DMS53 treated with DMSO at 0.1 percent for 48 hours (cell line): ENCODE results near the gene GATA5.

ENCODE experiments used
- DNase-seq: peaks from one replicate; lab custom pipeline; 2025; ENCODE audit not compliant: unreplicated experiment; lab: John Stamatoyannopoulos, UW

The GATA5 gene

DNA sequence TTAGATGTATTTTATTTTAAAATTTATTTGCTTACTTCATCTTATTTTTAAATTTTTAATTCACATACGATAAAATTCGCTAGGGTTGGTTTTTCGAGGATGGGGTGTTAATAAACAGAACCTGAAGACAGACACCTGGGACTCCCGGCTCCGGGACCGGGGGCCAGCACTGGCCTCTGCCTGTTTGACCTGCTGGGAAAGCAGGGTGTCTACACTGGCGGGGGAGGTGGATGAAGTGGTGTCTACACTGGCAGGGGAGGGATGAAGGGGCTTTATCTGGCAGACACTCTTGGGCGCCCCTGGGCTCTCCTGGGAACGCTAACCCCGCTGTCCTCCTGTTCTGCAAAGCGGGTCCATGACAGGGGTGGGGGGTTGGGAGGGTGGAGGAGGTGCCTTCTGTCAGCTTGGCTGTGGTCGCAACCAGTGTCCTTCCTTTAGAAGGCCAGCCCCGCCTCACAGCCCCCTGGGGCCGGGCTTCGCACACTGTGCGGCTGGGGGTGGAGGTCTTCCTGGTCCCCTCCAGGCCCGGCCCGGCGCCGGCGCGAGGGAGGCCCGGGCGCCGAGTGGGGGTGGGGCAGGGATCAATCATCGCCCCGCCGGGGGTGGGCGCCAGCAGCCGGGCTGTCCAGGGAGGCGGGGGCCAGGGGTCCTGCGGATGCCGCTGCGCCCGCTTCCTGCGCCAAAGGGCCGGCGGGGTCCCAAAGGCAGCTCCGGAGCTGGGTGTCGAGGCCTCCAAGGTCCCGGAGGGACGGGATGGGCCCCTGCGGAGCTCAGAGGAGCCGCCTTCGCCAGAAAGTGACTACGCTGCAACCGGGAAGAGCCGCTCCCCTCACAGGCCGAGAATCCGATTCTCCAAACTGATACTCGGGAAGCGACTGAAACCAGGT is 1.8 kb downstream of the GATA5 start:
- no peak for DNase-seq

DNA sequence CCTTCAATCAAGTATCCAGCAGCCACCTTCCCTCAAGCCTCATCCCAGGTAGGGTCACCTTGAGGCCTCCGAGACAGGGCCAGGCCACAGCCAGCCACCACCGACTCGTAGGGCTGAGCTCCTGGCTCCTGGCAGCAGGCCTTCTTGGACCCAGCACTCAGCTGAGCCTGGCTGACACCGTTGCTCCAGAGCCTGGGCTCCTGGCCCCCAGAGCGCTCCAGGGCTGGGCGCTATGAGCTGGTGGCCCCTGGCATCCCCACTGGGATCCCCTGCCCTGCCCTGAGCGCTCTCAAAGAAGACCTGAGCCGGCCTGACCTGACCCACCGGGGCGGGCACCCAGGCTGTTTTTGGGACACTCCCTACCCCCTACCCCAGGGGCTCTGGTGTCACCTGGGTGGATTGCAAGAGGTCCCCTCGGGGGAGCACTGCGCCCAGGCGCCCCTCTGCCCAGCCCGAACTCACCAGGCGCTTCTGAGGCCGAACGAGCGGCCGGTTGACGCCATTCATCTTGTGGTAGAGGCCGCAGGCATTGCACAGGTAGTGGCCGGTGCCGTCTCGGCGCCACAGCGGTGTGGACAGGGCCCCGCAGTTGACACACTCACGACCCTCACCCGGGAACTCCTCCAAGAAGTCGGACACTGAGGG is 2.7 kb downstream of the GATA5 start:
- no peak for DNase-seq

DNA sequence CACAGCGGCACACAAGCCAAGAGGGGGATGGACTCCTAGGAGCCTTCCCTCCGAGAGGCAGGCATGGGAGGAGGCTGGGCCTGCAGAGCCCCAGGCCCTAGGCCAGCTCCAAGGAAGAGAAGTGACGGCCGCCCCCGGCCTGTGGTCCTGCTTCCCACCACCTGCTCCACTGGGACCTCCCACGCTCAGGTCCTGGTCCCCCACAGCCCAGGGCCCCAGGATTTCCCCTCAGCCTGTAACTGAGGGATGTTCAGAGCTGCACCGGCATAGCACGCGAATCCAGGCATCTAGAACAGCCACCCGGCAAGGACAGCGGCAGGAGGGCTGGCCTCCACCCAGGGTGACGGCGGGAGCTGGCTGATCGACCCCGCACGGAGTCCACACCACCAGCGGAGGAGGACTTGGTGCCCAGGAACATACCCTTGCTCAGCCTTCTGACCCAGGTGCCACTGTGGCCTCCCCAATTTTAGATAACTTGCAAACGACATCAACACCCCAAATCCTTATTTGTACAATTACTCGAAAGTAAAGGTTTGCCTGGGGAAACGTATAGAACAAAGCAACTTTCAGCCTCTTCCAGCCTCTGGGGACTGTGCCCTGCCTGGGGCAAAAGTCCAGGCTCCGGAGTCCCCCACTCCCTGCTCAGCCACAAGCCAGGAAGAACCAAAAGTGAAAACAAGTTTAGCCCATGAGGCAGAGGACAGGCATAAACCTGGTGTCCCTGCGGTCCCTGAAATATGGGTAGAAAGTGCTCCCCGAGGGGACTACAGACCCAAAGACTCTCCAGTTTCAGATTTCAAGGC is 3.5 kb downstream of the GATA5 start:
- DNase-seq, result no peak

DNA sequence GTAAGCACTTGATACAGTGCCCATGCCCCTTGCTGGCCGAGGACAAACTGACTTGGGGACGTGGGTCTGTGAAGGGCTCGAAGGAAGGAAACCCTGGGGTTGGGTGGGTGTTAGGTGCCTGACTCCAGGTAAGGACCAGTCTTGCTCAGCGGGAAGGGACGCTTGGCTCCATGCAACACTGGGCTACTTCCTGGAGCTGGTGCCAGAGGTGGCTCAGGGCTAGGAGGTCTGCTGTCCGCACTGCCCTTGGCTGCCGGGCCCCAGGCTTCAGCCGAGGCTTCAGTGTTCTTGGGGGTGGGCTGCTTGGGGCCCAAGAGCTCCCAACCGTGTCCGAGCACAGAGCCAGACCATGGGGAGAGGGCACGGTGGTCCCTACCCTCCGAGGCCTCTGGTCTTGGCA is 5.3 kb downstream of the GATA5 start:
- no peak for DNase-seq

DNA sequence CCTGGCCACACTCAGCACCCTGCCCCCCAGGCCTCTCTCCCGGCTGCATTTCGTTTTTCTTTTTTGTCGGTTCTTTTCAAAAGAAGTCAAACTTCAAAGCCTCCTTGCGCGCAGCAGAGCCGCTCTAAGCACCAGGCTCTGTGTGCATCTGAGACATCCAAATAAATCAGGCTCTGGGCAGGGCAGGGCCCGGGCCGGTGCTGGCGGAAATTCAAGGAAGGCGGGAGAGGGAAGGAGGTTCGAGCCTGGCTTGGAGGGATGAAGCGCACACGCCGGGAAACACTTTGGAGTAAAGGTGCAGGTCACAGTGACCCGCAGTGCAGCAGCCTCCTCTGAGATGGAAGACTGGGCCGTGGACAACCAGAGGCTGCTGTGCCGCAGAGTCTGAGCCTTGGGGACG is 5.8 kb downstream of the GATA5 start:
- DNase-seq, result no peak

DNA sequence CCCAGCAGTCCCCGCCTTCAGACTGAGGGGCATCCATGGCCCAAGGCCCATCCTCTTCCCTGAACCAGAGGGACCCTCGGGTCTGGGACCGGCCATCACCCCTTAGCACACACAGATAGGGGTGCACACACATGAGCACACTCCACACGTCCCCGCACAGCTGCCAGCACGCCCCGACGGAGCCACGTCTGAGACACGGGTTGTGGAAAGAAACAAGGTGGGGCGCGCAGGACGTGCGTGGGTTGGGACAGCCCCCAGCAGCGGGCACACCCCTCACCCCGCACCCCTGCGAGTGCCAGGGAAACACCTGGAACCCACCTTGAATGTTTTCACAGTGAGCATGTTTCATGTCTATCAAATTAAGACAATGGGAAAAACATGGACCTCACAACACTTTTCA is 6.4 kb downstream of the GATA5 start:
- no peak for DNase-seq

DNA sequence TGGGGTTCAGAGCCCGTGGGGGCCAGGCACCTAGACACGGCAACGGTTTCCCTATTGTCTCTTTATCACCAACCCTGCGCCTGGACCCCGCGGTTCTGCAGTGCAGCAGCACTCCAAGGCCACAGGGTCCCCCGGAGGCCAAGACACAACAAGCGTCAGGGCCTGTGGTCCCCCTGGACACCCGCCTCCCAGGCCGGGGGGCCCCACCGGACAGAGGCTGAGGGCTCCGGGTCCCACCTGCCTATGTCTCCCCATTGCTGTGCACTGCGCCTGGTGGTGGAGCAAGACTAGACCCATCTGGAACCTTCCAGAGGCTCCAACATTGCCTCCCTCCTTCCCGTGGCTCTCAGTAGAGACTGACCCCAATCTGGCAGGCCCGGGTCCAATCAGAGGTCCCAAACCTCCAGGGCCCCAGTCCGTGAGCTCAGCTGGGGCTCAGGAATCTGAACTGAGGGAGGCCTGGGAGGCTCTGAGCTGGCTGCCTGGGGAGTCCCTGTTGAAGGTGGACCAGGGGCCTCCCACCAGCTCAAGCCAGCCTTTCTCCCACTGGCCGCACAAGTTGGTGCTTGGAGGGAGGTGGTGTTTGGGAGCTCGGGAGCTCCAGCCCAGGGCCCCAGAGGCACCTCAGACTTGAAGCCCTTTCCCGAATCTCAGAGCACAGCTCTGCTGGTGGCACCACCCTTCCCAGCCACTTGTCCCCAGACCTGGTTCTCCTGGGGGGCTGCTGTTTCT is 8.8 kb downstream of the GATA5 start:
- no peak for DNase-seq

DNA sequence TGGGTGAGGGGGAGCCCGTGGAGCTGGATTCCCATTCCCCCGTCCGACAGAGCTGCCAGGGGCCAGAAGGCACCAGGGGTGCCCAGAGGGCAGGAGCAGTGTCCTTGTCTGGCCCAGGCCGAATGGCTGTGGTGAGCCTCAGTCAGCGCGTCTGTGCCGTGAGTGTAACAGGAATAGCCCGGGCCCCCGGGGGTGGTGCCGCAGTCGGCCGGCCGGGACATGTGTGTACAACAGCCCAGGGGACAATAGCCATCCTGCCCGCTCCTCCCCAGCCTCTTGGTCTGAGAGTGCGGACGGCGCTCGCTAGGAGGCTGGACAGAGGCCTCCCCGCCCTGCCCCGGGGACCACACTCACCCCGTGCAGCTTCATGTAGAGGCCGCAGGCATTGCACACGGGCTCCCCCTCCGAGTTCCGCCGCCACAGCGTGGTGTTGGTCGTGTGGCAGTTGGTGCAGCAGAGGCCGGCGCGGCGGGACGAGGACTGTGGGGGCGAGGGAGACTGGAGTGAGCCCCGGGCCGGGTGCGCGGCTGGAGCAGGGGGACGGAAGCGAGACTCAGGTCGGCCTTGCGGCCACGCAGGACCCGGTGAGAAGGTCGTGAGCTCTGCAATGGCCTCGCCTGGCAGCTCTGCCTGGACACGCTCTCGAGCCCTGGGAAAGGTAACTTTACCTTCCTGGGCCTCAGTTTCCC is 9.6 kb downstream of the GATA5 start:
- DNase-seq, result no peak

DNA sequence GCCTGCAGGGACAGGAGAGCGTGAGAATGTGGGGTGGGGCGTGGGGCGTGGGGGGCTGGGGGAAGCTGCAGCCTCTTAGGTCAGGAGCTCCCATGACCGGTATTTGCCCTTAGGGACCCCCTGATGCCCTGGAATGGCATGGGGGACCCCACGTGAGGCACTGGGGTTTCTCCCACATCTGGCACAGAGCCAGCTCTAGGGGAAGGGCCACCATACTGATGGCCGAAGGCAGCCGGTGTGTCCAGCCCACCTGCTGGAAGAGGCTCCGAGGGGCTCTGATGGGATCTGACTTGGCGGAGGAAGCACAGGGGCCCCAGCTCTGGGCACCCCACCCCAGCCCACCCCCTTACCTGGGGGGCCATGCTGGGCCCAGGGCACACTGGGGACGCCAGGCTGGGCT is 10.8 kb downstream of the GATA5 start:
- DNase-seq, result no peak

DNA sequence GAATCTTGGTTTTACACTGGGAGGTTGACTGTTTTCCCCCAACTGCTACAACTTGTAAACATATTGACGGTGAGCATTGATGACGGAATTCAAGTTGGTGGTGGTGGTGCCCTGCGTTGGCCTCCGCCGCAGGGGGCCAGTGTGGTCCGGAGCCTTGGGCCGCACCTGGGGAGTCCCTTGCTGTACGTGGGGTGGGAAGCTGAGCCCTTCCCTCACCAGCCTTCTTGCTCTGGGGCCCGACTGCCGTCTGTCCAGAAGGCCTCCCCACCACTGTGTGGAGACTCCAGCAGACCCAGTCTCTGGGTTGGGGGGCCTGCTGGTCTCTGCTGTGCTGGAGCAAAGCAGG is 11.4 kb downstream of the GATA5 start:
- no peak for DNase-seq

DNA sequence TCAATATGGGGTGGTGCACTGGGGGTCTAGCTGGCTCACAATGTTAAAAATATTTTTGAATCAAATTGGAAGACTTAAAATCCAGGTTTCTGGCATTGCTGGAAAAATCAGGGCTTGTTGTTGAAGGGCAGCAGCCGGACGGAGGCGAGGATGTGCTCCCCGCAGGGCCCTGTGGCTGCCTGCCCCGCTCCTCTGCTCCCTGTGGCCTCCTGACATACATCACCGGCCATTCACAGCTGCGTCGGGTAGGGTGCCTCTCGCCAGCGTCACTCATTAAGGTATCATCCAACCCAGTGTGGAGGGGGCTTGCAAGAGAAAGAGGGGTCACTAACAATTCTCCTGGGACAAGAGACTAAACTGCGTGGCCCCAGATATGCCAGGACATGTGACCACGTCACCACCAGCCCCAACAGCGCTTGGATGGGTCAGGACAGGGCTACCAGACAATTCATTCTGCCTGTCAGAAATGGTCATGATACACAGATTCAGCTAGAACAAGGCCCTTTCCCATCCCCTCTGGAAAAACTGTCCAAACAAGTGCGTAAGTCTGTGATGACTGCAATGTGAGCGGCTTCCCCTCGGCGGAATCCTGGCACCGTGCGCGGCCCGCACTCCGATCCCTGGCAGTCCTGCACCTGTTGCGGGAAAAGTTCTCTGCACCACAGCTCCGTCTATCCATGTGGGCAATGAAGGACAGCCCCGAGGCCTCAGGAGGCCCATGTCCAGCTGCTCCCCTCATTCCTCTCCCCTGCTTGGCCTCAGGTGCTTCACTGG is 12.0 kb downstream of the GATA5 start:
- DNase-seq, result no peak

DNA sequence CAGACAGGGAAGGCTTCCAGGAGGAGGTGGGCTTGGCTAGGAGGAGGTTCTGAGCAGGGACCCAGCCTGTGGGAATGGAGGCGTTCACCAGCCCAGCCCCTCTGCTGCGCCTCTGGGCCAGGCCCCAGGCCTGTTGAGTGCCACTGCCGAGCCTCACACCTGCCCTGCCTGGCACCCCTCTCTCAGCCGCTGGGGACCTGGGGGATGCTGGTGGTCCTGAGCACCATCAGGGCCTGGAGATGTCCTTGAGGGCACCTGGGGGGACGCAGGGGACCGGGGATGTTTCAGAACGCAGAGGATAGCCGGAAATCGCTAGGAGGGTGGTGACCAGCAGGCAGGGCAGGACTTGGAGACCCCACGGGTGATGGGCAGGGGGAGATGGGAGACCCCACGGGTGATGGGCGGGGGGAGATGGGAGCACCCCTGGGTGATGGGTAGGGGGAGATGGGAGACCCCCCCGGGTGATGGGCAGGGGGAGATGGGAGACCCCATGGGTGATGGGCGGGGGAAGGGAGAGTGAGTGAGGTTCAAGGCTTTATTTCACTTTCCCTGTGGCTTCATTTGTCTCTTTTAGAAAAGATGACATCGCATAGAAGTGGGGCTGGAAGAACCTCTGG is 12.7 kb downstream of the GATA5 start:
- no peak for DNase-seq

DNA sequence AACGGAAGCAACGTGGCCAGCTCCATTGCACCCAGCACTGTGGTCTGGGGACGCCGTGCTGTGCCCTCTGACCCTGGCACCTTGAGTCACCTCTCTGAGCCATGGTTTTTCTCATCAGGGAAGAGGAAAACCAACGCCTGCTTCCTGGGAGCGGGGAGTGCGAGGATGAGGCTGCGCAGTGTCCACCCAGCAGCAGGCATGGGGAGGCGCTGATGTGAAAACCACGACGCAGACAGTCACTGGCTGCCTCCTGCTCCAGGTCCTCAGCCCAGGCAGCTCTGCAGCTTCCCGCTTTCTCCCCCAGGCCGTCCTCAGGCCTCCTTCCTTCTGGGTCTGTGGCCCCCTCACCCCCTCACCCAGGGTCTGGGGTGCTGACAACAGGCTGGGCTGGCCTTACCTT is 14.0 kb downstream of the GATA5 start:
- DNase-seq, result no peak

DNA sequence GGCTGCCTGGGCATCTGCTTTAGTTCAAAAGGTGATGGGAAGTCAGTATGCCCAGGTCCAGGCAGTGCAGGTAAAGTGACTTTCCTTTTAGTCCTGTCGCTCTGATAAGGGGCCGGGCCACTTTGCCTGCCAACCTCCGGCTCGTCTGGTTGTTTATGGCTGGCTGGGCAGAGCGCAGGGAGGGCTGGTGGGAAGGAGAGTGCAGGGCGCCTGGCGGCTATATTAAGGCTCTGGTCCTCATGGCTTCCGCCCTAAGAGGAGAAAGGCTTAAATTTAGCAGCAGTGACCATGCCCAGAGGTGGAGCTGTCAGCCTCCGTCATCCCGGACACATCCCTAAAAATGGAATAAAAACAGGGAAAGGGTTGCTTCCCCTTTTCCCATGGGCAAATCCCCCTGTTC is 14.6 kb downstream of the GATA5 start:
- no peak for DNase-seq

DNA sequence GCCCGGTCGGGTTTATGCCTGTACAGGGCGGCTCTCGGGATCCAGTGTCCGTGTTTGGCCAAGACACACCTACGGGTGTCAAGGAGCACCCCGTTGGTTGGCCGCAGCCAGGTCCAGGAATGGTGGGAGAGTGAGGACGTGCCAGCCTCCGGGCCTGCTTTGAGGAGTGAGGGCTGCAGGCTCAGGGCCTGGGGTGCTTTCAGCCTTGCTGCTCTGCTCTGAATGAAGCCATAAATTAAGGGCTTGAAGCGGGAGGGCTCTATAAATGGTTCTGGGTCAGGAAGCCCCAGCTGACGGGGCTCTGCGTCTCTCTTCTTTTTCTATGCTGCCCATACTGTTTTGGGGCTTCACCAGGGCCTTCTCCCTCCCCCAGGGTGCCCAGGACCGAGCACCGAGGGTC is 15.1 kb downstream of the GATA5 start:
- DNase-seq, result no peak

DNA sequence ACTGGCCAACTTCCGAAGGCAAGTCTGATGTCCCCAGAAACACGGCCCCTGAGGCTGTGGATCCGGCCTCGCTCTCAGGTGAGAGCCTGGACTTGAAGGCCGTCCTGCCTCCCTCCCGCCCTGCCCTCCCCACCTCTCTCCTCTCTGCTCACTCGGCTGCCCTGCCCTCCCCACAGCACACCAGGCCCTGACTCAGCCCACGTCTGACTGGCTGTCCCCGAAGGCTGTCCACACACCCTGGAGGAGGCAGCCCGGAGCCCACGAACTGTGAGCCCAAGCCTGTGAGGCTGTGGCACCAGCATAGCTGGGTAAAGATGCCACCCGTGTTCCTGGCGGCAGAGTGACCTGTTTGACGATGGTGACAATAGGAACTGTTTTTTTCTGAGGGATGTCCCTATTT is 16.3 kb downstream of the GATA5 start:
- no peak for DNase-seq

DNA sequence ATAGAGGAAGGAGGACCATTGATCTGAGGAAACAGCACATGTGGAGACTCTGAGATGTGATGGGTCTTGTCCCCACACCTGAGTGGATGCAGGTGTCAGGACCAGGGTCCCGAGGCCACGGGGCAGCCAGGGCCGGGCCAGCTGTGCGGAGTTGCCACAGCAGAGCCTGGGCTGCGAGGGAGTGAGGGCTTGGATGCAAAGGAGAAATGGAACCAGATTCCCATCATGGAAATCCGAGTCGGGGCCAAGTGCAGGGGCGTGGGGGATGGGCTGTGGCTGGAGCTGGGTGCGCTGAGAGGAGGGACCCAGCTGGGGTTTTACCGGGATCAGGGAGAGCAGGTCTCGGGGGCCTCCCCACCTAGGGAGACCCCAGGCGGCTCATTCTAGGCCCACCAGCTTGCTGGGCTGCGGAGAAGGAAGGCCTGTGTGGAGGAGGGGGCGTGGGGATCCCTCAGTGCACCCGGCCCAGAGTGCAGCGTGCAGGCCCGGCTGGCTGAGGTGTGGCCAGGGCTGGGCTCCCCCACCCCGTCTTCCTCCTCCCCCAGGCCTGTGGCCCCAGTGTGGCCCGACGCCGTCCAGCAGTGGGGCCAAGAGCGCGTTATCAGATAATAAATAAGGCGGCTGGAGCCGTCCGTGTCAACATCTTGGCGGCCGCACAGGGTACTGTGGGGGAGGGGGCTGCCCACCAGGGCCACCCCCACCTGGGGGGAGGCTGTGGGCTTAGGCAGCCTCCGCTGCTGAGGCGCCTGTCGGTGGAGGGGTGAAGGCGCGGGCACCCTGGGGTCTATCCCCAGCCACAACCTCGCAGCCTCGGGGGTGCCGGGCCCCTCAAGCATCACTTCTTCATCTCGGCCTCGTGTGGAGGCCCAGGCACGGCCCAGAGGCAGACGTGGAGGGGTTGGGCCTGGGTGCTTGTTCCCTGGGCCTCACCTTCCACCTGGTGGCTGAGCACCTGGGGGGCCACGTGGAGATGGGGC is 17.2 kb downstream of the GATA5 start:
- DNase-seq, result no peak

DNA sequence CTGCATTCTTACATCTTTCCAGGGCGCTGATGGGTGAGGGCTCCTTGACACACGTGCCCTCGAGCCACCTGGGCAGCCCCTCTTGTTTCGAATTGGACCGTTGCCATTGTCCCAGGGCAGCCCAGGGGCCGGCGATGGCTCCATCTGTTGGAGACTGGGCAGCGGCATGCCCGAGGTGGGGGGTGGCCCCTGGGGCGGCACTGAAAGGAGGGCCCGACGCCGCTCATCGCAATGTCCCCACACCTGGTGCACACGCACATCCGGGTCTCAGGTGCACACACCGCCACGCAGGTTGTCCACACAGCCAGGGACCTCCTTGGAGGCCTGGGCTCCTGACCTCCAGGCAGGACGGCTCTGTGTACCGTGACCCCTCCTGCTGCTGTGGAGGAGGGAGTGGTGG is 18.0 kb downstream of the GATA5 start:
- no peak for DNase-seq
